ENCODE measurements around the gene SH3BP5.

SH3BP5 gene

DNA sequence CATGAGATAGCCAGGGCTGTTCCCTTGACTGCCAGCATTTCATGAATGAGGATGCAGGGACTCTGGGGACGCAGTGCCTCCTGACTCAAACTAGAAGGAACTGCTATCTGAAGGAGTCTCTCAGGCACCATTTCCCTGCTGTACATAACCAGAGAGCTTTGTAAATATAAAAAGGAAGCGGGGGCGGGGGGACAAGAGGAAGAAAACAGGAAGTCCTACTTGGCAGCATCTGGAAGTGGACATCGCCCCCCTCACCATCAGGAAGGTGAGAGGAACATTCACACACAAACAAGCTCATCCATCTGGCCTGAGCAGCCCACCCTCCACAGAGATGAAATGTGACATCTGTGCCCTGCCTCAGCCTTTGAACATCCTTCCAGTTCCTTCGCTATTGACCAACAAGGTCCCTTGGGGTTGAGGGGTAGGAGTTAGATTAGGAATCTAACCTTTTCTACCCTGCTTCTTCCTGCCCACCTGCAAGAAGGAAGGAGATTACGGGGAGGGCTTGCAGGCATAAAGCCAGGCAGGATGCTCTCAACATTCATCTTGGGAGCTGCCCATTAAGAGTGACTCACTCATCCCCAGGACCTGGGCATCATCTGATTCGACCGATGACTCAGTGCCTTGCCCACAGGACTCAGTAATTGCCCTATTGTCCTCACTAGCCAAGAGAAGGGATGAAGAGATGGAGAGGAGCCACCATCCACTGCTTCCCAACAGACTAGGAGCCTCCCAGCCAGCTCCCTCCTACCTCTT, 31.9 kb downstream of the SH3BP5 start:
- Histone ChIP-seq H3K27me3 (no peaks in the 10 kb centered on the region), H3K9me3 (no peaks in the 10 kb centered on the region), H3K36me3 (peaks cover 18 to 29% (median 26%) of the 10 kb centered on the region in 3 donors), H3K4me1 (peaks cover 0 to 53% (median 19%) of the 10 kb centered on the region in 4 donors), H3K27ac (peak overlapping the region; percentile 6 to 82), H3K4me3 (no peak overlapping the region)
- peak; percentile 66 to 84 for DNase-seq
- TF ChIP-seq, protein P1, sequence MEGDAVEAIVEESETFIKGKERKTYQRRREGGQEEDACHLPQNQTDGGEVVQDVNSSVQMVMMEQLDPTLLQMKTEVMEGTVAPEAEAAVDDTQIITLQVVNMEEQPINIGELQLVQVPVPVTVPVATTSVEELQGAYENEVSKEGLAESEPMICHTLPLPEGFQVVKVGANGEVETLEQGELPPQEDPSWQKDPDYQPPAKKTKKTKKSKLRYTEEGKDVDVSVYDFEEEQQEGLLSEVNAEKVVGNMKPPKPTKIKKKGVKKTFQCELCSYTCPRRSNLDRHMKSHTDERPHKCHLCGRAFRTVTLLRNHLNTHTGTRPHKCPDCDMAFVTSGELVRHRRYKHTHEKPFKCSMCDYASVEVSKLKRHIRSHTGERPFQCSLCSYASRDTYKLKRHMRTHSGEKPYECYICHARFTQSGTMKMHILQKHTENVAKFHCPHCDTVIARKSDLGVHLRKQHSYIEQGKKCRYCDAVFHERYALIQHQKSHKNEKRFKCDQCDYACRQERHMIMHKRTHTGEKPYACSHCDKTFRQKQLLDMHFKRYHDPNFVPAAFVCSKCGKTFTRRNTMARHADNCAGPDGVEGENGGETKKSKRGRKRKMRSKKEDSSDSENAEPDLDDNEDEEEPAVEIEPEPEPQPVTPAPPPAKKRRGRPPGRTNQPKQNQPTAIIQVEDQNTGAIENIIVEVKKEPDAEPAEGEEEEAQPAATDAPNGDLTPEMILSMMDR (IDR thresholded peaks at IDR 0.05): no peak
- intact Hi-C loops (cut with DNase I; ENCODE audit: low total_unique reads): no loop called here

DNA sequence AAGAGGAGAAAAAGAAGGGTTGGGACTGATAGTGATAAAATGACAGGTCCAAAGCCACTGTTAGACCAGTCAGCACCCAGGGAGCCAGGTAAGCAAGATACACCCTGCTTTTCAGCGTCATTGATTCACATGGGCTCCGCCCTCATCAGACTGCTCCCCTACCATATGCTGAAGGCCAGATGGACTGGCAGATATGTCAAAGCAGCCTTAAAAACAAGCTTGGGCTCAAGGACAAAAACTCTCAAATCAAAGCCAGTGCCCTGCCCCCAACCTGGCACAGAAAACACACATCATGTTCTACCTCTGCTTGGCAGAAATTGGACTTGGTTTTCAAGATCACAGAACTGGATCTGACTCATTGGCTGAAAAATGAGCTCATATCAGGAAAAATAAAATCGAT, 33.4 kb downstream of the SH3BP5 start:
- no peaks in the 10 kb centered on the region for H3K9me3 ChIP-seq
- intact Hi-C loops (cut with DNase I; ENCODE audit: low total_unique reads): no loop called here
- peaks cover 18 to 26% (median 23%) of the 10 kb centered on the region in 3 donors for H3K36me3 ChIP-seq
- peaks cover 0 to 64% (median 19%) of the 10 kb centered on the region in 4 donors for H3K4me1 ChIP-seq
- H3K27me3 ChIP-seq: no peaks in the 10 kb centered on the region
- DNase-seq: peak; percentile 55 to 91
- H3K27ac ChIP-seq: peak overlapping the region; percentile 54 to 82
- no peak overlapping the region for H3K4me3 ChIP-seq
- TF ChIP-seq, protein P1 (IDR thresholded peaks at IDR 0.05): no peak

DNA sequence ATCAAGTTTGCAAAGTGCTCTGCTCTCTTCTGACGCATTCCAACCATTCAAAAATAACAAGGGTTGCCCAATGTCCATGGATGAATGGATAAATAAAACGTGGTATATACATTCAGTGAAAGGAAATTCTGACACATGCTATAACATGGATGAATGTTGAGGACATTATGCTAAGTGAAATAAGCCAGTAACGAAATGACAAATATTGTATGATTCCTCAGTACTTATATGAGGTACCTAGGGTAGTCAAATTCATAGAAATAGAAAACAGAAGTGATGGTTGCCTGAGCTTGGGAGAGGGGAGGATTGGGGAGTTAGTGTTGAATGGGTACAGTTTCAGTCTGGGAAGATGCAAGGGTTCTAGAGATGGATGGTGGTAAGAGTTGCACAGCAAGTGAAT, 33.9 kb downstream of the SH3BP5 start:
- Histone ChIP-seq H3K27ac (peak overlapping the region; percentile 54 to 82), H3K4me1 (peaks cover 0 to 69% (median 22%) of the 10 kb centered on the region in 4 donors)

DNA sequence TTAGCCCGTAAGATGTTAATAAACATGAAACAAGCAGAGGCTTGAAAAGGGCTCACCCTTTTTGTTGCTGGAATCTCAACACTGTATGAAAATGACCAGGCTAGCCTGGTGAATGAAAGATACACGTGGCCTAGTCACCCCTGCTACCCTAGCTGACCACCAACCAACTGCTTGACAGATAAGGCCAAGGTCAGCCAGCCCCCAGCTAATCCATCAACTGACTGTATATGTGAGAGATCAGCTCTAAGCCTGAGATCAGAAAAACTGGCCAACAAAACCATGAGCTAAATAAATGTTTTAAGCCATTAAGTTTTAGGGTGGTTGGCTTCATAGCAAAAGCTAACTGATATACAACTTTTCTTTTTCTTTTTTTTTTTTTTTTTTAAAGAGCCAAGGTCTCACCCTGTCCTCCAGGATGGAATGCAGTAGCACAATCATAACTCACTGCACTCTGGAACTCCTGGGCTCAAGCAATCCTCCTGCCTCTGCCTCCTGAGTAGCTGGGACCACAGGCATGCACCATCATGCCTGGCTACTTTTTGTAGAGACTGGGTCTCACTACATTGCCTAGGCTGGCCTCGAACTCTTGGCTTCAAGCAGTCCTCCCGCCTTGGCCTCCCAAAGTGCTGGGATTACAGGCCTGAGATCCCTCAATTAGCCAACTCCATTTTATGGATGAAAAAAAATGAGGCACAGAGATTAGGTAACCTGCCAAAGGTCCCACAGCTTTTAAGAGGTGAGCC, 34.6 kb downstream of the SH3BP5 start:
- H3K27ac ChIP-seq: peak overlapping the region; percentile 57 to 82
- DNase-seq: peak in 1 of 2 donors; percentile 55
- peaks cover 0 to 76% (median 30%) of the 10 kb centered on the region in 4 donors for H3K4me1 ChIP-seq
- H3K36me3 ChIP-seq: peaks cover 9 to 13% (median 10%) of the 10 kb centered on the region in 3 donors
- intact Hi-C loops (cut with DNase I; ENCODE audit: low total_unique reads): no loop called here
- TF ChIP-seq, protein P1 (IDR thresholded peaks at IDR 0.05): no peak
- H3K27me3 ChIP-seq: no peaks in the 10 kb centered on the region
- no peak overlapping the region for H3K4me3 ChIP-seq
- no peaks in the 10 kb centered on the region for H3K9me3 ChIP-seq

More for the DNA sequence above, 33.9 kb downstream of the SH3BP5 start:
- Histone ChIP-seq H3K9me3 (no peaks in the 10 kb centered on the region), H3K36me3 (peaks cover 16 to 20% (median 18%) of the 10 kb centered on the region in 3 donors), H3K27me3 (no peaks in the 10 kb centered on the region), H3K4me3 (no peak overlapping the region)
- TF ChIP-seq, protein P1 (IDR thresholded peaks at IDR 0.05): no peak
- intact Hi-C loops (cut with DNase I; ENCODE audit: low total_unique reads): no loop called here
- DNase-seq: no peak

DNA sequence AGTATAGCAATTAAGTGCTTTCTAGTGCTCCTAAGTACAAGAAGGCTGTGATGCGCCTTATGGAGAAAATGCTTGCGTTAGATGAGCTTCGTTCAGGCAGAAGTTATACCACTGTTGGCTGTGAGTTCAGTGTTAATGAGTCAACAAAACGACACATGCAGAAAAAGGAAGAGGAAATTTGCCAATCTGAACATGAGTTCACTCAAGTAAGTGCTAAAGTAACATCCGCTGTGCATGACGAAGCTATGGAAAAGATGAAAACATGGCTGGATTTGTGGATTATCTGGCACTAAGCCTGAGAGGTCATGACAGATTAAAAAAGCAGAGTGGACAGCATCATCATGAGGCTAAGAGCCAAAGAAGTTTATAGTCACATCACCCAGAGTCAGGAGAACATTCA, 36.9 kb downstream of the SH3BP5 start:
- H3K27me3 ChIP-seq: no peaks in the 10 kb centered on the region
- no peaks in the 10 kb centered on the region for H3K36me3 ChIP-seq
- intact Hi-C loops (cut with DNase I; ENCODE audit: low total_unique reads): no loop called here
- peak overlapping the region; percentile 82 to 84 for H3K27ac ChIP-seq
- peak; percentile 62 to 63 for DNase-seq
- no peaks in the 10 kb centered on the region for H3K9me3 ChIP-seq
- TF ChIP-seq, protein P1 (IDR thresholded peaks at IDR 0.05): no peak
- peaks cover 0 to 90% (median 44%) of the 10 kb centered on the region in 4 donors for H3K4me1 ChIP-seq
- H3K4me3 ChIP-seq: no peak overlapping the region
